ENCODE measurements around the gene SCYGR4.

The SCYGR4 gene, protein sequence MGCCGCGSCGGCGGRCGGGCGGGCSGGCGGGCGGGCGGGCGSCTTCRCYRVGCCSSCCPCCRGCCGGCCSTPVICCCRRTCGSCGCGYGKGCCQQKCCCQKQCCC

DNA sequence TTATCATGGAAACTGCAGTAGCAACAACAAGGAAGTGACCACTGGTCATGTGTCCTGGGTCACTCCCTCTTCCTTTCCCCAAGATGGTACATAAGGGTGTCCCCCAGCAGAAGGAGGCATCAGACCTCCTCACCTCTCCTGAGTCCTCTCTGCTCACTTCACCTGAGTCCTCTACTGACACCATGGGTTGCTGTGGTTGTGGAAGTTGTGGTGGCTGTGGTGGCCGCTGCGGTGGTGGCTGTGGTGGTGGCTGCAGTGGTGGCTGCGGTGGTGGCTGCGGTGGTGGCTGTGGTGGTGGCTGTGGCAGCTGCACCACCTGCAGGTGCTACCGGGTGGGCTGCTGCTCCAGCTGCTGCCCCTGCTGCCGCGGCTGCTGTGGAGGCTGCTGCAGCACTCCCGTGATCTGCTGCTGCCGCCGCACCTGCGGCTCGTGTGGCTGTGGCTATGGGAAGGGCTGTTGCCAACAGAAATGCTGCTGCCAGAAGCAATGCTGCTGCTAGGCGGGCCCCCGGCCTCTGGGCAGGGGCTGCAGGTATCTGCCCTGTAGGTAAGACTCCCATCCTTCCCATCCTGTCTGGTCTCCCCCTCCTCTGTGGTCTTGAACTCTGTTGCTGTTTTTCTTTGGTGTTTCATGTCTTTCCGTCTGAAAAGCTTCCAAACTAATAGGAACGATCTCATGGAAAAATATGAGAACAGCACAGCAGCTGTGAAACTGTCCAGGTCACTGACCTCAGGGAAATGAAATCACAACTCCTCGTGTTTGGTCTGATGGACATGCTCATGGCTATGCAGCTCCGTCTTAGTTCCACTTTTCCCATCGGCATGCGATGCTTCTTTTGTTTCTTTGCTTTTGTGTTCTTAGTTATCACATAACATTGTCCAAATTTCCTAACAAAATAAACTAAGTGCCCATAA, at the start of gene SCYGR4:
SCYGR4 (plus strand) TSS at position 183 of the 915 bp plus-strand sequence; CDS start at position 183, 0 bp downstream.
- no peak within 1 kb of the TSS for H3K4me2 ChIP-seq (ENCODE audit: low read depth, low read length, poor library complexity, severe bottlenecking)
- no peaks in the 10 kb centered on the region for H3K36me3 ChIP-seq (ENCODE audit: insufficient read depth, low read length)
- no peaks in the 10 kb centered on the region for H4K20me1 ChIP-seq (ENCODE audit: insufficient read depth, low read length, poor library complexity, severe bottlenecking)
- no peaks in the 10 kb centered on the region for H3K27me3 ChIP-seq (ENCODE audit: insufficient read depth, low read length, poor library complexity, severe bottlenecking)
- no peak for TF ChIP-seq EZH2phosphoT487 (IDR thresholded peaks at IDR 0.05; ENCODE audit: borderline replicate concordance)
- TF ChIP-seq, protein P1, sequence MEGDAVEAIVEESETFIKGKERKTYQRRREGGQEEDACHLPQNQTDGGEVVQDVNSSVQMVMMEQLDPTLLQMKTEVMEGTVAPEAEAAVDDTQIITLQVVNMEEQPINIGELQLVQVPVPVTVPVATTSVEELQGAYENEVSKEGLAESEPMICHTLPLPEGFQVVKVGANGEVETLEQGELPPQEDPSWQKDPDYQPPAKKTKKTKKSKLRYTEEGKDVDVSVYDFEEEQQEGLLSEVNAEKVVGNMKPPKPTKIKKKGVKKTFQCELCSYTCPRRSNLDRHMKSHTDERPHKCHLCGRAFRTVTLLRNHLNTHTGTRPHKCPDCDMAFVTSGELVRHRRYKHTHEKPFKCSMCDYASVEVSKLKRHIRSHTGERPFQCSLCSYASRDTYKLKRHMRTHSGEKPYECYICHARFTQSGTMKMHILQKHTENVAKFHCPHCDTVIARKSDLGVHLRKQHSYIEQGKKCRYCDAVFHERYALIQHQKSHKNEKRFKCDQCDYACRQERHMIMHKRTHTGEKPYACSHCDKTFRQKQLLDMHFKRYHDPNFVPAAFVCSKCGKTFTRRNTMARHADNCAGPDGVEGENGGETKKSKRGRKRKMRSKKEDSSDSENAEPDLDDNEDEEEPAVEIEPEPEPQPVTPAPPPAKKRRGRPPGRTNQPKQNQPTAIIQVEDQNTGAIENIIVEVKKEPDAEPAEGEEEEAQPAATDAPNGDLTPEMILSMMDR (conservative IDR thresholded peaks at IDR 0.05; ENCODE audit: low read length), result no peak
- no peak within 1 kb of the TSS for H2AFZ ChIP-seq (ENCODE audit: low read length)
- no peaks in the 10 kb centered on the region for H3K9me3 ChIP-seq (ENCODE audit: insufficient read depth, low read depth, low read length)
- no peak within 1 kb of the TSS for H3K9ac ChIP-seq (ENCODE audit: low read depth, low read length, poor library complexity, severe bottlenecking)
- H3K4me1 ChIP-seq (ENCODE audit: insufficient read depth, low read length, poor library complexity, severe bottlenecking), result no peaks in the 10 kb centered on the region
- H3K79me2 ChIP-seq (ENCODE audit: insufficient read depth, low read length), result no peaks in the 10 kb centered on the region
- no peaks in the 10 kb centered on the region for H3K9me2 ChIP-seq (replicated peaks; ENCODE audit: low read depth, low read length)
- no peak within 1 kb of the TSS for H3K4me3 ChIP-seq (ENCODE audit: low read length, poor library complexity, severe bottlenecking)
- no peaks in the 10 kb centered on the region for H3F3A ChIP-seq (ENCODE audit: low read depth)

DNA sequence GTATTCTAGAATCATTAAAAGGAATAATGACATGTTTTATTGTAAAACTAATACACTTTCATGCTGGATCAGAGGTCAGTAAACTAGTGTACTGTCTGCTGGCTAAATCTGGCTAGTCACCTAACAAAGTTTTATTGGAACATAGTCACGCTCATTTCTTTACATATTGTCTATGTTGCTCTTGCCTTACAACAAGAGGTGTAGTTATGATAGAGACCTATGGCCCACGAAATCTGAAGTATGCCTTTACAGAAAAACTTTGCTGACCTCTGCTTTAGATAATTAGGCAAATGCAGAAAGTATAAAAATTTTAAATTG, 48.5 kb upstream of the SCYGR4 start:
- H4K20me1 ChIP-seq (ENCODE audit: insufficient read depth, low read length, poor library complexity, severe bottlenecking), result no peaks in the 10 kb centered on the region
- no peak for TF ChIP-seq EZH2phosphoT487 (IDR thresholded peaks at IDR 0.05; ENCODE audit: borderline replicate concordance)
- TF ChIP-seq, protein P1 (conservative IDR thresholded peaks at IDR 0.05; ENCODE audit: low read length), result no peak
- no peaks in the 10 kb centered on the region for H3K36me3 ChIP-seq (ENCODE audit: insufficient read depth, low read length)
- no peaks in the 10 kb centered on the region for H3K27me3 ChIP-seq (ENCODE audit: insufficient read depth, low read length, poor library complexity, severe bottlenecking)
- no peaks in the 10 kb centered on the region for H3F3A ChIP-seq (ENCODE audit: low read depth)
- H3K9me3 ChIP-seq (ENCODE audit: insufficient read depth, low read depth, low read length), result no peaks in the 10 kb centered on the region
- no peak overlapping the region for H3K4me2 ChIP-seq (ENCODE audit: low read depth, low read length, poor library complexity, severe bottlenecking)
- no peaks in the 10 kb centered on the region for H3K4me1 ChIP-seq (ENCODE audit: insufficient read depth, low read length, poor library complexity, severe bottlenecking)
- no peak overlapping the region for H3K4me3 ChIP-seq (ENCODE audit: low read length, poor library complexity, severe bottlenecking)
- no peaks in the 10 kb centered on the region for H3K79me2 ChIP-seq (ENCODE audit: insufficient read depth, low read length)
- no peak overlapping the region for H2AFZ ChIP-seq (ENCODE audit: low read length)
- H3K9me2 ChIP-seq (replicated peaks; ENCODE audit: low read depth, low read length), result no peaks in the 10 kb centered on the region
- no peak overlapping the region for H3K9ac ChIP-seq (ENCODE audit: low read depth, low read length, poor library complexity, severe bottlenecking)

DNA sequence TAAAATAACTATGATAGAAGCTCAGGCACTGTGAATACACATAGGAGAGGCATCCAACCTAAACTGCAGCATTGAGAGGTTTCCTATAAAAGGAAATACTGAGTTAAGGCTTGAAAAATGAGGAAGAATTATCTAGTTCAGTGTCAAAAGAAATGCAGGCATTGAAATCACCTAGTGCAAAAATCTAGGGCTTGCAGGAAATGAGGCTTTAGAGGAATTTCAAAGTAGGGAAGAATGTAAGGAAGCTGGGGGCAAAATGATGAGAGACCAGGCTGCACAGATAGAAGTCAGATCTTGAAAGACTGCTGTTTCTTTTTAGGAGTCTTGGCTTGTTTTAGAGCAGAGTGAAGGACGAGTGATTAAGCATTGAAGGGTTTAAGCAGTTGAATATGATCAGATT, 46.7 kb upstream of the SCYGR4 start:
- Histone ChIP-seq H3K4me3 (ENCODE audit: low read length, poor library complexity, severe bottlenecking) (no peak overlapping the region), H4K20me1 (ENCODE audit: insufficient read depth, low read length, poor library complexity, severe bottlenecking) (no peaks in the 10 kb centered on the region), H3K4me2 (ENCODE audit: low read depth, low read length, poor library complexity, severe bottlenecking) (no peak overlapping the region), H3F3A (ENCODE audit: low read depth) (no peaks in the 10 kb centered on the region), H2AFZ (ENCODE audit: low read length) (no peak overlapping the region), H3K9me3 (ENCODE audit: insufficient read depth, low read depth, low read length) (no peaks in the 10 kb centered on the region), H3K79me2 (ENCODE audit: insufficient read depth, low read length) (no peaks in the 10 kb centered on the region), H3K4me1 (ENCODE audit: insufficient read depth, low read length, poor library complexity, severe bottlenecking) (no peaks in the 10 kb centered on the region), H3K9ac (ENCODE audit: low read depth, low read length, poor library complexity, severe bottlenecking) (no peak overlapping the region), H3K36me3 (ENCODE audit: insufficient read depth, low read length) (no peaks in the 10 kb centered on the region), H3K9me2 (replicated peaks; ENCODE audit: low read depth, low read length) (no peaks in the 10 kb centered on the region), H3K27me3 (ENCODE audit: insufficient read depth, low read length, poor library complexity, severe bottlenecking) (no peaks in the 10 kb centered on the region)
- TF ChIP-seq, protein P1 (conservative IDR thresholded peaks at IDR 0.05; ENCODE audit: low read length), result no peak
- no peak for TF ChIP-seq EZH2phosphoT487 (IDR thresholded peaks at IDR 0.05; ENCODE audit: borderline replicate concordance)
